ENCODE results near the gene URI1.
"Not testable (repeated sequence)": the region's sequence is repeated elsewhere in the genome, so short reads cannot be mapped to it uniquely, and the experiment has no call there.

The URI1 gene

DNA sequence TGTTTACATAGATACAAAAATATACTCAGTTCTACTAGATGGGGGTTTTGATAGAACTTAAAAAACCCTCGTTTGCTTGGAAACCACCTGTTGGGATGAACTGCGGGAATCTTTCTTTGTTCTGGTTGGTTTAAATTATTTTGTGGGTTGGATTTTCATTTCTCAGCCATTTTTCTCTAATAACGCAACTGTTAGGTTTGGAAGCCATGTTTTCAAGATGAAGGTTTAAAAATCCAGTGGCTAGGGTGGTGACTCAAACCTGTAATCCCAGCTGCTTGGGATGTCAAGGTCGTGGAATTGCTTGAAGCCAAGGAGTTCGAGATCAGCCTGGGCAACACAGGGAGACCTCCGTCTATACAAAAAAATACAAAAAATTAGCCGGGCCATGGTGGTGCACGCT is 1.6 kb downstream of the URI1 start:
- DNase-seq = no peak

GRCh38 chr19:29944390-29945012 is 2.5 kb downstream of the URI1 start:
- DNase-seq = no peak

GRCh38 chr19:29945017-29945416 is 3.0 kb downstream of the URI1 start:
- no peak for DNase-seq

DNA sequence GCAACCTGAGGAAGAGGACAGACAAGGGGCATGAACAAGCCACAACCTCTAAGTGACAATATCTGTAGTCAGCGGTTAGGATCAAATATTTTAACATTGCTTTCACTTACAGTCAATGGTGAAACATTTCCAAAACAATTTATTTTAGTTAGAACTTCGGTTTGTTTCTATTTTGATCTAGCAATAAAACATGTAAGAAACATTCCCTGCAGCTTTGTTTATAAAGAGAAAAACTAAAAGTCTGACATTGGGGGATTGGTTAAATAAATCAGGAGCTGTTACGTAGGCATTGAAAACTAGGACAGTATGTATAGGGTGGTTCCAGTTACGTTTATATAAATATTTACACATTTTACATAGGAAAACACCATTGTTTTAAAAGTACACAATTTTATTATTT is 3.4 kb downstream of the URI1 start:
- DNase-seq = no peak

- no peak for DNase-seq
Observed at GRCh38 chr19:29946645-29947044, 4.6 kb downstream of the URI1 start.

- no peak for DNase-seq
Observed at GRCh38 chr19:29947871-29948270, 5.8 kb downstream of the URI1 start.

DNA sequence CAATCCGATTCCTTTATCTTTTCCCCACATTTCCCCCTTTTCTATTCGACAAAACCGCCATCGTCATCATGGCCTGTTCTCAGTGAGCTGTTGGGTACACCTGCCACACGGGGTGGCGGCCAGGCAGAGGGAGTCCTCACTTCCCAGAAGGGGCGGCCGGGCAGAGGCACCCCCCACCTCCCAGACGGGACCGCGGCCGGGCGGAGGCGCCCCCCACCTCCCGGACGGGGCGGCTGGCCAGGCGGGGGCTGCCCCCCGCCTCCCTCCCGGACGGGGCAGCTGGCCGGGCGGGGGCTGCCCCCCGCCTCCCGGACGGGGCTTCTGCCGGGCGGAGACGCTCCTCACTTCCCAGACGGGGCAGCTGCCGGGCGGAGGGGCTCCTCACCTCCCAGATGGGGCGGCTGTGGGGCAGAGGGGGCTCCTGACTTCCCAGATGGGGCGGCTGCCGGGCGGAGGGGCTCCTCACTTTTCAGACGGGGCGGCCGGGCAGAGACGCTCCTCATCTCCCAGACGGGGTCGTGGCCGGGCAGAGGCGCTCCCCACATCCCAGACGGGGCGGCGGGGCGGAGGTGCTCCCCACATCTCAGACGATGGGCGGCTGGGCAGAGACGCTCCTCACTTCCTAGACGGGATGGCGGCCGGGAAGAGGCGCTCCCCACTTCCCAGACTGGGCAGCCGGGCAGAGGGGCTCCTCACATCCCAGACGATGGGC is 6.9 kb downstream of the URI1 start:
- not testable (repeated sequence) for DNase-seq

- no peak for DNase-seq
Observed at GRCh38 chr19:29952177-29952576, 10.1 kb downstream of the URI1 start.

DNA sequence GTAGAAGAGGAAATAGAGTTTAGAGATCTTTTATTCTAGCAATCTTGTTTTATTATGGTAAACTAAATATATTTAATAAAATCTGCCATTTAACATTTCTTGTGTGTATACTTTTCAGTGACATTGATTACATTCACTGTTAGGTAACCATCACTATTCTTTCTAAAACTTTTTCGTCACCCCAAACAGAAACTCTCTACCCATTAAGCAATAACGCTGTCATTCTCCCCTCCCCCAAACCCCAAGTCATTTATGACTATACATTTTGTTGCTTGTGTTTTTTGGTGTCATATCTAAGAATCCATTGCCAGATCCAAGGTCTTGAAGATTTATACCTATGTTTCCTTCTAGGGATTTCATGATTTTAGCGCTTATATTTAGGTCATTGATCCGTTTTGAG is 10.6 kb downstream of the URI1 start:
- DNase-seq = no peak

DNA sequence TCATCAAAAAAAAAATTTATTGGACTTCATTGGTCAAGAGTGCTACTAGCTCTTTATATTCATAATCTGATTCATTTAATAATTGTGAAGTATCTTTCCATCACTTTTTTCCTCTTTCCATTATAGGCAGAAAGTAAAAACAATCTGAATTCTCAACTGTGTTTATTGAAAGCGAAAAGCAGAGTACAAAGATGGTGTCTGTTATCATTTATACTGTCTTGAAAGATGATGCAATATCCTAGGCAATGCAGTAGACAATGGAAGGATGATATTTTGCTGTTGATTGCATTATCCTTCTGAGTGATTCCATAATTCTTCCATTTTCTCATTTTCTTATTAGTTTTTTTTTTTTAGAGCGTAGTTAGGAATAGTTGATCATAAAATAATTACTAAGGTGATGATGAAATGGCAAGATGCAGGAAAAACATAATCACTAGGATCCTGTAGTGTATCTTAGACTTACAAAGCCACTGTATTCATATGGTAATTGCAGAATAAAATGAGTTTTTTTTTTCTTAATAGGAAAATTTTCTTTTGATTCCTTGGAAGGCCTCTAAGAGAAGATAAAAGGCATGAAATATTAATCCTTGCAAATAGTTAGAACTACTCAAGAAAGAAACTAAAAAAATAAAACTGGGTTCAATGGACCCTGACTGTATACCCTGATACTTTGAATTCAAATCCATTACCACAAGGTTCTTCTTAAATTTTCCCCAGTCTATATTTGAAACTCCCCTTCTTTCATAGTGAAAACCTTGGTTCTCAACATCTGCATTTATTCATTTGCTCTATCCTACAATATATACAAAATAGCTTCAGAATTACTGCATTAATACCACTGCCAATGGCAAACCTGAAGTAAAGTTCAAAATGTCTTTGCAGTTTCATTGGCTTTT is 11.6 kb downstream of the URI1 start:
- no peak for DNase-seq

GRCh38 chr19:29956855-29957254 is 14.8 kb downstream of the URI1 start:
- DNase-seq = no peak

DNA sequence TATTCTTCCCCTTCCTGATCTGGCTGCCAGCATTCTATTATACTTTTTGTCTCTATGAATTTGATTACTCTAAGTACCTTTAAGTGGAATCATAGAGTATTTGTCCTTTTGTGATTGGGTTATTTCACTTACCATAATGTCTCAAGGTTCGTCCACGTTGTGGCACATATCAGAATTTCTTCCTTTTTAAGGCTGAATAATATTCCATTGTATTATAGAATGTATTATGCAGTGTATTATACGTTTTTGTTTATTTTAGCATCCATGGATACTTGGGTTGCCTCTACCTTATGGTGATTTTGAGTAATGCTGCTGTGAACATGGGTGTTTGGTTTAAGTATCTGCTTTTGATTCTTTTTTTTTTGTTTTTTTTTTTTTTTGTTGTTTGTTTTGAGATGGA is 19.3 kb downstream of the URI1 start:
- DNase-seq = no peak

- DNase-seq = no peak
Observed at GRCh38 chr19:29962793-29963192, 20.8 kb downstream of the URI1 start.

GRCh38 chr19:29963576-29963975 is 21.5 kb downstream of the URI1 start:
- DNase-seq = no peak

- DNase-seq = no peak
Observed at GRCh38 chr19:29964171-29964570, 22.1 kb downstream of the URI1 start.

GRCh38 chr19:29965492-29965891 is 23.5 kb downstream of the URI1 start:
- no peak for DNase-seq

GRCh38 chr19:29966142-29966541 is 24.1 kb downstream of the URI1 start:
- DNase-seq = not testable (repeated sequence)

GRCh38 chr19:29966588-29967249 is 24.7 kb downstream of the URI1 start:
- no peak for DNase-seq

DNA sequence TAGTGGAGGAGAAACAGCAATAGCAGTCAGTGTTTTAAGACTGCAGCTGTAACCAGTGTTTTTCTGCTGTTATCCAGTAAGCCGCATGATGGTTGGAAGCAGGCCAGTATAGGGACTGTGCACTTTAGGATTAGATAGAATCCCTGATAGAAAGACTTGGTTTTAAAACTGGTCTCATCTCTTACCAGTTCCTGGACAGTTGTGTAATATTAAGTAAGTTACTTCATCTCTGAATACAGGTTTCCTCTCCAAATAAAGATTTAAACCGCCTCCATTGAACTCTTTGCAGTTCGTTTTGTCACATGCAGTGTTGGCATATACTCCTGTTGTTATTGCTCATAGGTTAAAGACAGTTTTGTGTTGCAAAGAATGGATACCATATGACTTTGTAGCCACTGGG is 25.6 kb downstream of the URI1 start:
- DNase-seq = no peak

DNA sequence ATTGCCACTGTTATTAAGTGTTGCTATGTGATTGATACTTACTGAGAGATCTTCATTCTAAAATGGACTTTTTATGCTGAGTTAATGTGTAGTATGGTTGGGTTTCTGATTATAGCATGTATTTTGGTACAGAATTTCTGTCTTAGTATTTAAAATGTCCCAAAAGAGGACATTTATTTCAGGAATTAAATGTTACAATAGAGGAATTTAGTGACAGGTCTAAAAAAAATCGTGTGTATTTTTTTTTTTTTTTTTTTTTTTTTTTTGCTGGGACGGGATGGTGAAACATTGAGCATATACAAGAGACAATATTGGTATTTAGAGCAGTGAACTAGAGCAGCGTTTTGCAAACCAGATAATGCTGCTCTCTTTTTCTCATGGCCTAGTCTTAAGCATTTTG is 27.9 kb downstream of the URI1 start:
- DNase-seq = no peak

DNA sequence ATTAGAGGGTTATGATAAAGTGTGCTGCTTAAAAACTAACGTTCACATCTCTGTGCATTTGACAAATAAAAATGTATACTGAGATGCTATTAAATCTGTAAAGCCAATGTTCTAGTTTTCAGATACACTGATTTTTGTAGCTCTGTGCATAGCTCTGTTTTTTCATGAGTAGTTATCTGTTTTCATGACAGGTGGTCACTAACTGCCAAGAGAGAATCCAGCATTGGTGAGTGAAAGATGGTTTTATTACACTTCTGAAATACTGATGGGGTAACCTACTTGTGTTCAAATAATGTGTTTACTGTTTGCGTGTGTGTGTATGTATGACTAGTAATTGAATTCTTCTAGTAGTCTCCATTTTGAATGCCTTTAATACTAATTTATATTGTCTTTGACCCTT is 29.0 kb downstream of the URI1 start:
- no peak for DNase-seq

- no peak for DNase-seq
Observed at GRCh38 chr19:29971648-29972047, 29.6 kb downstream of the URI1 start.

GRCh38 chr19:29974701-29975100 is 32.7 kb downstream of the URI1 start:
- DNase-seq = no peak
